HG02884 (cell line): ENCODE data around the gene PROSER1.
A peak's percentile ranks its signal among the peaks of the same experiment; 100 is the strongest.
"Not testable (repeated sequence)": the region's sequence is repeated elsewhere in the genome, so short reads cannot be mapped to it uniquely, and the experiment has no call there.

ENCODE experiments used
- ATAC-seq: cut with Tn5 transposase; IDR thresholded peaks from one replicate; pipeline ENCODE4 v1.9.1; 2021; ENCODE audit warnings: mild to moderate bottlenecking, moderate library complexity; ENCODE audit not compliant: unreplicated experiment

Gene PROSER1

GRCh38 chr13:39037880-39038568, at the start of gene PROSER1, which contains the start of gene NHLRC3:
PROSER1 (minus strand) TSS chr13:39038089; CDS start chr13:39037242, 847 bp downstream.
NHLRC3 (plus strand) TSS chr13:39038456; CDS start chr13:39038640, 184 bp downstream.
- ATAC-seq: peak; percentile 60

GRCh38 chr13:39086251-39086945, 48.5 kb upstream of the PROSER1 start:
- not testable (repeated sequence) for ATAC-seq

GRCh38 chr13:39073983-39074382, 36.1 kb upstream of the PROSER1 start:
- no peak for ATAC-seq

- ATAC-seq: no peak
Measured at GRCh38 chr13:39072842-39073241, 35.0 kb upstream of the PROSER1 start.

- no peak for ATAC-seq
Measured at GRCh38 chr13:39062004-39062403, 24.1 kb upstream of the PROSER1 start.

GRCh38 chr13:39058040-39058439, 20.2 kb upstream of the PROSER1 start:
- no peak for ATAC-seq

- ATAC-seq: no peak
Measured at GRCh38 chr13:39056018-39056417, 18.1 kb upstream of the PROSER1 start.

- peak; percentile 65 for ATAC-seq
Measured at GRCh38 chr13:39054112-39054511, 16.2 kb upstream of the PROSER1 start.

GRCh38 chr13:39052944-39053343, 15.1 kb upstream of the PROSER1 start:
- ATAC-seq: no peak

GRCh38 chr13:39051157-39051556, 13.3 kb upstream of the PROSER1 start:
- ATAC-seq: no peak

GRCh38 chr13:39049274-39049673, 11.4 kb upstream of the PROSER1 start:
- no peak for ATAC-seq

GRCh38 chr13:39048806-39049205, 10.9 kb upstream of the PROSER1 start:
- no peak for ATAC-seq

GRCh38 chr13:39047560-39047959, 9.7 kb upstream of the PROSER1 start:
- ATAC-seq: no peak

- ATAC-seq: peak; percentile 92
Measured at GRCh38 chr13:39044536-39044935, 6.6 kb upstream of the PROSER1 start.

- ATAC-seq: no peak
Measured at GRCh38 chr13:39040206-39040605, 2.3 kb upstream of the PROSER1 start.

GRCh38 chr13:39039041-39039440, 1.2 kb upstream of the PROSER1 start:
- no peak for ATAC-seq

GRCh38 chr13:39038569-39039030, 711 bp upstream of the PROSER1 start:
- peak; percentile 34 for ATAC-seq

- ATAC-seq: peak; percentile 13
Measured at GRCh38 chr13:39037410-39037879, 444 bp downstream of the PROSER1 start.

GRCh38 chr13:39036212-39036611, 1.7 kb downstream of the PROSER1 start:
- no peak for ATAC-seq

- ATAC-seq: no peak
Measured at GRCh38 chr13:39035799-39036198, 2.1 kb downstream of the PROSER1 start.

- ATAC-seq: no peak
Measured at GRCh38 chr13:39035204-39035603, 2.7 kb downstream of the PROSER1 start.

GRCh38 chr13:39034085-39034484, 3.8 kb downstream of the PROSER1 start:
- no peak for ATAC-seq
